Stimulated activated CD8-positive, alpha-beta memory T cell treated with anti-CD3 and anti-CD28 coated beads, Interleukin-15, amount 100 ng/mL, for 24 hours (primary cell): ENCODE data around the gene SEMA6D.

Source experiments
- DNase-seq: peaks from one replicate; pipeline ENCODE4 v3.0.0-alpha.2; 2020; ENCODE audit warnings: low read depth

SEMA6D gene

GRCh38 chr15:47717036-47717612 lies at the start of gene SEMA6D:
TSS of gene SEMA6D (plus strand) at chr15:47717505. CDS start at chr15:47759799, 42,294 bp downstream.
- no peak for DNase-seq

- no peak for DNase-seq
Measured at GRCh38 chr15:47669221-47669620, 48.1 kb upstream of the SEMA6D start.

- no peak for DNase-seq
Measured at GRCh38 chr15:47670365-47670764, 46.9 kb upstream of the SEMA6D start.

- DNase-seq, result no peak
Measured at GRCh38 chr15:47673232-47673761, 44.0 kb upstream of the SEMA6D start.

GRCh38 chr15:47674586-47675232 lies 42.6 kb upstream of the SEMA6D start:
- DNase-seq, result no peak

GRCh38 chr15:47675735-47676134 lies 41.6 kb upstream of the SEMA6D start:
- DNase-seq, result no peak

GRCh38 chr15:47678040-47678439 lies 39.3 kb upstream of the SEMA6D start:
- no peak for DNase-seq

GRCh38 chr15:47682661-47683060 lies 34.6 kb upstream of the SEMA6D start:
- DNase-seq, result no peak

- no peak for DNase-seq
Measured at GRCh38 chr15:47685141-47685870, 32.0 kb upstream of the SEMA6D start.

- DNase-seq, result no peak
Measured at GRCh38 chr15:47688573-47689086, 28.7 kb upstream of the SEMA6D start.

GRCh38 chr15:47689660-47690059 lies 27.6 kb upstream of the SEMA6D start:
- no peak for DNase-seq

GRCh38 chr15:47691882-47692281 lies 25.4 kb upstream of the SEMA6D start:
- no peak for DNase-seq

- DNase-seq, result no peak
Measured at GRCh38 chr15:47696351-47696750, 21.0 kb upstream of the SEMA6D start.

GRCh38 chr15:47705281-47705997 lies 11.9 kb upstream of the SEMA6D start:
- DNase-seq, result no peak

- no peak for DNase-seq
Measured at GRCh38 chr15:47707391-47707790, 9.9 kb upstream of the SEMA6D start.

GRCh38 chr15:47708161-47708980 lies 8.9 kb upstream of the SEMA6D start:
- no peak for DNase-seq

GRCh38 chr15:47711655-47712054 lies 5.7 kb upstream of the SEMA6D start:
- DNase-seq, result no peak

GRCh38 chr15:47715402-47715801 lies 1.9 kb upstream of the SEMA6D start:
- DNase-seq, result no peak

- no peak for DNase-seq
Measured at GRCh38 chr15:47715856-47716445, 1.4 kb upstream of the SEMA6D start.

GRCh38 chr15:47716516-47716915 lies 789 bp upstream of the SEMA6D start:
- no peak for DNase-seq
